ENCODE measurements around the gene CNFN.

The CNFN gene

DNA sequence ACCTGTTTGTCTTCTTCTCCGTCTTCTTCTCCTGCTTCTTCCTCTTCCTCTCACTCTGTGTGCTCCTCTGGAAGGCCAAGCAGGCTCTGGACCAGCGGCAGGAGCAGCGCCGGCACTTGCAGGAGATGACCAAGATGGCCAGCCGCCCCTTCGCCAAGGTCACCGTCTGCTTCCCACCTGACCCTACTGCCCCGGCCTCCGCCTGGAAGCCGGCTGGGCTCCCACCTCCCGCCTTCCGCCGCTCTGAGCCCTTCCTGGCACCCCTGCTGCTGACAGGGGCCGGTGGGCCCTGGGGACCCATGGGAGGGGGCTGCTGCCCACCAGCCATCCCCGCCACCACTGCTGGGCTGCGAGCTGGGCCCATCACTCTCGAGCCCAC, 13.9 kb downstream of the CNFN start:
- H4K5ac ChIP-seq (ENCODE audit: low read length): no peak overlapping the region
- no peaks in the 10 kb centered on the region for H3K27me3 ChIP-seq (ENCODE audit: insufficient read depth, low read length, poor library complexity)
- no peak overlapping the region for H3K56ac ChIP-seq (ENCODE audit: low read length)
- H3K4me2 ChIP-seq (ENCODE audit: low read length): no peak overlapping the region
- no peaks in the 10 kb centered on the region for H3K36me3 ChIP-seq (ENCODE audit: control insufficient read depth, insufficient read depth, low read length)
- H3K27ac ChIP-seq (ENCODE audit: low read depth, low read length): no peak overlapping the region
- H3K9ac ChIP-seq (ENCODE audit: low read length): no peak overlapping the region
- H3K4me3 ChIP-seq (ENCODE audit: low read length): no peak overlapping the region
- no peak overlapping the region for H3K18ac ChIP-seq (ENCODE audit: low read length)
- H2BK120ac ChIP-seq (ENCODE audit: low read depth, low read length): no peak overlapping the region
- H3K4me1 ChIP-seq (ENCODE audit: control insufficient read depth, low read depth, low read length): no peaks in the 10 kb centered on the region
- H2BK15ac ChIP-seq (replicated peaks; ENCODE audit: low read depth): no peak overlapping the region
- DNase-seq: no peak
- no peak overlapping the region for H2BK5ac ChIP-seq (ENCODE audit: low read length)
- no peak overlapping the region for H2AK5ac ChIP-seq (ENCODE audit: low read length)
- no peak overlapping the region for H3K23ac ChIP-seq (ENCODE audit: low read length)
- no peaks in the 10 kb centered on the region for H3K79me1 ChIP-seq (ENCODE audit: low read length)
- no peaks in the 10 kb centered on the region for H3K79me2 ChIP-seq (ENCODE audit: control insufficient read depth, insufficient read depth, low read length)
- H4K8ac ChIP-seq (ENCODE audit: low read depth, low read length): no peak overlapping the region
- no CpG with 5 or more reads among the region's 17 CpGs for WGBS (ENCODE audit: extremely low coverage, insufficient coverage, low lambda C conversion rate)
- H3K4ac ChIP-seq (ENCODE audit: low read depth, low read length): no peak overlapping the region

DNA sequence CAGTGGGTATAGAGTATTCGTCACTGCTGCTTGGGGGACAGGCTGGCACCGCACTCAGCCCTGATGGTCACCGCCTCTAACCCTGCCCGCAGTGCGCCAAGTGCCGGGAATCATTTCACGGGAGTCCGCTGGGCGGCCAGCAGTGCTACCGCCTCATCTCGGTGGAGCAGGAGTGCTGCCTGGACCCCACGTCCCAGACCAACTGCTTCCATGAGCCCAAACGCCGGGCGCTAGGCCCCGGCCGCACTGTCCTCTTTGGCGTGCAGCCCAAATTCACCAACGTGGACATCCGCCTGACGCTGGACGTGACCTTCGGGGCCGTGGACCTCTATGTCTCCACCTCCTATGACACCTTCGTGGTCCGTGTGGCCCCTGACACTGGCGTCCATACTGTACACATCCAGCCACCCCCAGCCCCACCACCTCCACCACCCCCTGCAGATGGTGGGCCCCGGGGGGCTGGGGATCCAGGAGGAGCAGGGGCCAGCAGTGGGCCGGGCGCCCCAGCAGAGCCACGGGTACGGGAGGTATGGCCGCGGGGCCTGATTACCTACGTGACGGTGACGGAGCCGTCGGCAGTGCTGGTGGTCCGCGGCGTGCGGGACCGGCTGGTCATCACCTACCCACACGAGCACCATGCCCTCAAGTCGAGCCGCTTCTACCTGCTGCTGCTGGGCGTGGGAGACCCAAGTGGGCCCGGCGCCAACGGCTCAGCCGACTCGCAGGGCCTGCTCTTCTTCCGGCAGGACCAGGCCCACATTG, 14.5 kb downstream of the CNFN start:
- no peak overlapping the region for H2BK5ac ChIP-seq (ENCODE audit: low read length)
- no peak for DNase-seq
- H4K5ac ChIP-seq (ENCODE audit: low read length): no peak overlapping the region
- no peak overlapping the region for H3K4ac ChIP-seq (ENCODE audit: low read depth, low read length)
- H3K79me2 ChIP-seq (ENCODE audit: control insufficient read depth, insufficient read depth, low read length): no peaks in the 10 kb centered on the region
- no peak overlapping the region for H3K9ac ChIP-seq (ENCODE audit: low read length)
- H4K8ac ChIP-seq (ENCODE audit: low read depth, low read length): no peak overlapping the region
- H3K18ac ChIP-seq (ENCODE audit: low read length): no peak overlapping the region
- no peak overlapping the region for H3K4me3 ChIP-seq (ENCODE audit: low read length)
- H3K79me1 ChIP-seq (ENCODE audit: low read length): no peaks in the 10 kb centered on the region
- H2BK15ac ChIP-seq (replicated peaks; ENCODE audit: low read depth): no peak overlapping the region
- no peak overlapping the region for H3K27ac ChIP-seq (ENCODE audit: low read depth, low read length)
- H3K36me3 ChIP-seq (ENCODE audit: control insufficient read depth, insufficient read depth, low read length): no peaks in the 10 kb centered on the region
- no peaks in the 10 kb centered on the region for H3K4me1 ChIP-seq (ENCODE audit: control insufficient read depth, low read depth, low read length)
- H2AK5ac ChIP-seq (ENCODE audit: low read length): no peak overlapping the region
- no CpG with 5 or more reads among the region's 54 CpGs for WGBS (ENCODE audit: extremely low coverage, insufficient coverage, low lambda C conversion rate)
- H3K56ac ChIP-seq (ENCODE audit: low read length): no peak overlapping the region
- H3K23ac ChIP-seq (ENCODE audit: low read length): no peak overlapping the region
- H2BK120ac ChIP-seq (ENCODE audit: low read depth, low read length): no peak overlapping the region
- no peak overlapping the region for H3K4me2 ChIP-seq (ENCODE audit: low read length)
- H3K27me3 ChIP-seq (ENCODE audit: insufficient read depth, low read length, poor library complexity): no peaks in the 10 kb centered on the region

DNA sequence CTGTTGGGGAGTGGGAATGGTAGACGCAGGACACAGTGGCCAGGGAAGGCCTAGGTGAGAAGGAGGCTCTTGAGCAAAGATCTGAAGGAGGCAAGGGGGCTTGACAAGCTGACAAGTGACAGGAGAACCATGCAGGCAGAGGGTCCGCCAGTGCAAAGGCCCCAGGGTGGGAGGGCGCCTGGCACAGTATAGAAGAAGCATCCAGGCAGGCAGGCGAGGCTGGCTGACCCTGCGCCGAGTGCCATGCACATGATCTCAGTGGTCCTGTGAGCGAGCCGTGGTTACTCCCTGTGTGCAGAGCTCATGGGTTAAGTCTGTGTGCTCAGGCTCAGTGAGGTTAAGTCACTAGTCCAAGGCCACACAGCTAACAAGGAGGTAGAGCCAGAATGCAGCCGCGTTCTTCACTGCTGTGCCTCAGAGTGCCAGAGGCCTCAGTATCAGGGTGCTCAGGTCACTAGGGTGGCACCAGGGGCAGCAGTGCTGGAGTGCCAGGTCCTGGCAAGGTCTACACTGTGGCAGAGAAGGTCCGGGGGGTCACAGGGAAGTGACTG, 15.2 kb downstream of the CNFN start:
- Histone ChIP-seq H3K4ac (ENCODE audit: low read depth, low read length) (no peak overlapping the region), H3K27me3 (ENCODE audit: insufficient read depth, low read length, poor library complexity) (no peaks in the 10 kb centered on the region), H2AK5ac (ENCODE audit: low read length) (no peak overlapping the region), H4K8ac (ENCODE audit: low read depth, low read length) (no peak overlapping the region), H3K79me1 (ENCODE audit: low read length) (no peaks in the 10 kb centered on the region), H3K4me1 (ENCODE audit: control insufficient read depth, low read depth, low read length) (no peaks in the 10 kb centered on the region), H3K36me3 (ENCODE audit: control insufficient read depth, insufficient read depth, low read length) (no peaks in the 10 kb centered on the region), H3K18ac (ENCODE audit: low read length) (no peak overlapping the region), H3K9ac (ENCODE audit: low read length) (no peak overlapping the region), H3K79me2 (ENCODE audit: control insufficient read depth, insufficient read depth, low read length) (no peaks in the 10 kb centered on the region), H2BK5ac (ENCODE audit: low read length) (no peak overlapping the region), H2BK15ac (replicated peaks; ENCODE audit: low read depth) (no peak overlapping the region), H2BK120ac (ENCODE audit: low read depth, low read length) (no peak overlapping the region), H3K23ac (ENCODE audit: low read length) (no peak overlapping the region), H3K4me2 (ENCODE audit: low read length) (no peak overlapping the region), H3K27ac (ENCODE audit: low read depth, low read length) (no peak overlapping the region), H3K4me3 (ENCODE audit: low read length) (no peak overlapping the region), H3K56ac (ENCODE audit: low read length) (no peak overlapping the region), H4K5ac (ENCODE audit: low read length) (no peak overlapping the region)
- no CpG with 5 or more reads among the region's 11 CpGs for WGBS (ENCODE audit: extremely low coverage, insufficient coverage, low lambda C conversion rate)
- DNase-seq: no peak

DNA sequence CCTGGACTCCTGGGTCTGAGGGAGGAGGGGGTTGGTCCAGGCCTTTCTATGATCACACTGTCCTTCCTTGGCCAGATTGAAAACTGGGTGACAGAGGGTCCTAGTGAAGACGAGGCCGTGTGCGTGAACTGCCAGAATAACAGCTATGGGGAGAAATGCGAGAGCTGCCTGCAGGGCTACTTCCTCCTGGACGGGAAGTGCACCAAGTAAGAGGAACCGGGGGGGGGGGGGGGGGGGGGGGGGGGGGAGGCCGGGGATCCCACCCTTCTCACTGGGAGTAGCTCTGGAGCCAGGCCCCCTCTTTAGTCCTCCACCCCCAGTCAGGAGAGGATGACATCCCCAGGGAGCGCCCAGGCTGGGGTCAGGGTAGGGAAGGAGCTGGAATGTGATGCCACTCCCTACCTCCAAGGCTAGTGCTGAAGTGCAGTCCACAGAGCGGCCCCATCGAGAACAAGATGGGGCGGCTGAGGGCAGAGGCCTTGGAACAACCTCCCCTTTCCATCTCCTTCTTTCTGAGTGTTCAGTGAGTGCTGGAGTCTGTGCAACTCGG, 19.4 kb downstream of the CNFN start:
- H2AK5ac ChIP-seq (ENCODE audit: low read length): no peak overlapping the region
- H3K27ac ChIP-seq (ENCODE audit: low read depth, low read length): no peak overlapping the region
- no peak overlapping the region for H3K23ac ChIP-seq (ENCODE audit: low read length)
- H3K27me3 ChIP-seq (ENCODE audit: insufficient read depth, low read length, poor library complexity): no peaks in the 10 kb centered on the region
- H2BK5ac ChIP-seq (ENCODE audit: low read length): no peak overlapping the region
- no peak overlapping the region for H3K4me3 ChIP-seq (ENCODE audit: low read length)
- no peaks in the 10 kb centered on the region for H3K79me1 ChIP-seq (ENCODE audit: low read length)
- no peak overlapping the region for H2BK120ac ChIP-seq (ENCODE audit: low read depth, low read length)
- H3K4me1 ChIP-seq (ENCODE audit: control insufficient read depth, low read depth, low read length): no peaks in the 10 kb centered on the region
- no peak overlapping the region for H4K8ac ChIP-seq (ENCODE audit: low read depth, low read length)
- H3K9ac ChIP-seq (ENCODE audit: low read length): no peak overlapping the region
- no peak overlapping the region for H2BK15ac ChIP-seq (replicated peaks; ENCODE audit: low read depth)
- H3K56ac ChIP-seq (ENCODE audit: low read length): no peak overlapping the region
- peak; percentile 32 for DNase-seq
- no peak overlapping the region for H3K4ac ChIP-seq (ENCODE audit: low read depth, low read length)
- no peak overlapping the region for H3K18ac ChIP-seq (ENCODE audit: low read length)
- WGBS (ENCODE audit: extremely low coverage, insufficient coverage, low lambda C conversion rate): no CpG with 5 or more reads among the region's 12 CpGs
- no peaks in the 10 kb centered on the region for H3K36me3 ChIP-seq (ENCODE audit: control insufficient read depth, insufficient read depth, low read length)
- H3K4me2 ChIP-seq (ENCODE audit: low read length): no peak overlapping the region
- H4K5ac ChIP-seq (ENCODE audit: low read length): no peak overlapping the region
- H3K79me2 ChIP-seq (ENCODE audit: control insufficient read depth, insufficient read depth, low read length): no peaks in the 10 kb centered on the region

DNA sequence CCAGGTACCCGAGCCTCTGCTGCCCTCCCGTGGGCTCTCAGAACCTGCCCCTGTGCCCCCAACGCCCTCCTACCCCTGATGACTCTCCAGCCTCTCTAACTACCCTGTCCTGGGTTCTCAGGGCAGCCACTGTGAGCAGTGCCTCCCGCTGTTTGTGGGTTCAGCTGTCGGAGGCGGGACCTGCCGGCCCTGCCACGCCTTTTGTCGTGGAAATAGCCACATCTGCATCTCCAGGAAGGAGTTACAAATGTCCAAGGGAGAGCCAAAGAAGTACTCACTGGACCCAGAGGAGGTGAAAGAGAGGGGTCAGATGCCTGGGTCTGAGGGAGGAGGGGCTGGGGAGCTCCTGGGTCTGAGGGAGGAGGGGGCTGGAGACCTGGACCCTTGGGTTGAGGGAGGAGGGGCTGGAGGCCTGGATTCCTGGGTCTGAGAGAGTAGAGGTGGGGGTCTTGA, 20.0 kb downstream of the CNFN start:
- H3K9ac ChIP-seq (ENCODE audit: low read length): no peak overlapping the region
- H3K4me1 ChIP-seq (ENCODE audit: control insufficient read depth, low read depth, low read length): no peaks in the 10 kb centered on the region
- no peak overlapping the region for H2BK15ac ChIP-seq (replicated peaks; ENCODE audit: low read depth)
- no peak overlapping the region for H3K27ac ChIP-seq (ENCODE audit: low read depth, low read length)
- no peaks in the 10 kb centered on the region for H3K27me3 ChIP-seq (ENCODE audit: insufficient read depth, low read length, poor library complexity)
- no peak overlapping the region for H2BK5ac ChIP-seq (ENCODE audit: low read length)
- H3K18ac ChIP-seq (ENCODE audit: low read length): no peak overlapping the region
- H3K56ac ChIP-seq (ENCODE audit: low read length): no peak overlapping the region
- H3K4me3 ChIP-seq (ENCODE audit: low read length): no peak overlapping the region
- no peak overlapping the region for H4K8ac ChIP-seq (ENCODE audit: low read depth, low read length)
- H4K5ac ChIP-seq (ENCODE audit: low read length): no peak overlapping the region
- DNase-seq: no peak
- no peak overlapping the region for H3K4ac ChIP-seq (ENCODE audit: low read depth, low read length)
- WGBS (ENCODE audit: extremely low coverage, insufficient coverage, low lambda C conversion rate): no CpG with 5 or more reads among the region's 9 CpGs
- H3K79me2 ChIP-seq (ENCODE audit: control insufficient read depth, insufficient read depth, low read length): no peaks in the 10 kb centered on the region
- no peak overlapping the region for H2AK5ac ChIP-seq (ENCODE audit: low read length)
- H3K36me3 ChIP-seq (ENCODE audit: control insufficient read depth, insufficient read depth, low read length): no peaks in the 10 kb centered on the region
- no peak overlapping the region for H3K23ac ChIP-seq (ENCODE audit: low read length)
- no peak overlapping the region for H2BK120ac ChIP-seq (ENCODE audit: low read depth, low read length)
- H3K79me1 ChIP-seq (ENCODE audit: low read length): no peaks in the 10 kb centered on the region
- H3K4me2 ChIP-seq (ENCODE audit: low read length): no peak overlapping the region
